ENCODE results near the gene RNF212.

RNF212 gene

DNA sequence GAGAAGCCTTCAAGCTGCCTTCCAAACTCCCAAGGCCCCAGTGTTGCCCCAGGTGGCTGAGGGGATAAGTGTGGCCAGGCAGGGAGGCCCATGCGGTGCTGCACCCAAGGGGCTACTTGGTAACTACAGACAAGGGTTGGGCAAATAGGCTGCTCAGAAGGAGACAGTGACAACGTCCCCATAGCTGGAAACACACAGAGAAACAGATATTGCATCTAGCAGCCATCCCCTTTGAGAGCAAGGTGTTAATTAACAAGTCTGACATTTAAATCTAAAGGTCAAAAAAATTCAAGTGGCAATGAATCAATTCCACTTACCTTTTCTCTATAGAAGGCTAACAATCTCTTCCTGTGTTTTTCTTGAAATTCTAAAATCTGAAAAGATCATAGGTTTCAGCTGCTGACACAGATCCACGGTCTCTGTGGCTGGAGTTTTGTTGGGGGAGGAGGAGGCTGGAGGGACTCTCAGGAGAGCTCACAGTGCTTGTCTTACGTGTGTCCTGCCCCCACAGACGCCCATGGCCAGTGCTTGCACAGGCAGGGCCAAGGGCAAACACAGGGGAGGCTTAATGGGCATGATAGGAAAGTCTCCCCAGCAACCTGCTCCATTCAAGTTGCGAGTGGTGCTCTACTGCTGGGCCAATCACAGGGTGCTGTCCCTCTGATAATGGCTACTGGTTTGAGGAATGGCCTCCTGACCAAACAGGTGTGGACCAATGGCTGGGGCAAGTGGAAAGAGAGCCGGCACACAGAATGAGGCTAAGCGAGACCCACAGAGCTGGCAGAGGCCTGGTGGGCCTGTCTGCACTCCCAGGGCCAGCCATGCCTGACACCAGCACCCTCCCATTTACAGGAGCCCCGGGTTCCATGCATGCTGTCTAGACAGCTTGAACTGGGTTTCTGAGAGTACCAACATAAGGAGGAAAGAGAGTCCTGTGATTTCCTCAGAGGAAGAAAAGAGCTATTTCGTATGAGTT, 22.6 kb downstream of the RNF212 start:
- DNase-seq = no peak

DNA sequence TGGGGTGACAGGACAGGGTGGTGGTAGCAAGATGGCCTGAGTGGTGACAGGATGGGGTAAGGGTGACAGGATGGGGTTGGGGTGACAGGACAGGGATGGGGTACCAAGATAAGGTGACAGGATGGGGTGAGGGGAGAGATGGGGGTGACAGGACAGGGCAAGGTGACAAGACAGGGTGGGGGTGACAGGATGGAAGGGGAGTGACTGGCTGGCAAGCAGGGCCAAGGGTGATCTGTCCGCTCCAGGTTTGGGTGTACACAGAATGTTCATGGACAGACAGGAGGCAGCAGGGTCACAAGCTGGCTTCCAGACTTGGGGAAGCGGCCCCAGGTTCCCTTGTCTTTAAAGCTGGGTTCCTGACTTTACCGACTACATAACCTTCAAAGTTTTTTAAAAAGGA, 23.3 kb downstream of the RNF212 start:
- DNase-seq = no peak

GRCh38 chr4:1087371-1087770, 26.0 kb downstream of the RNF212 start:
- no peak for DNase-seq

DNA sequence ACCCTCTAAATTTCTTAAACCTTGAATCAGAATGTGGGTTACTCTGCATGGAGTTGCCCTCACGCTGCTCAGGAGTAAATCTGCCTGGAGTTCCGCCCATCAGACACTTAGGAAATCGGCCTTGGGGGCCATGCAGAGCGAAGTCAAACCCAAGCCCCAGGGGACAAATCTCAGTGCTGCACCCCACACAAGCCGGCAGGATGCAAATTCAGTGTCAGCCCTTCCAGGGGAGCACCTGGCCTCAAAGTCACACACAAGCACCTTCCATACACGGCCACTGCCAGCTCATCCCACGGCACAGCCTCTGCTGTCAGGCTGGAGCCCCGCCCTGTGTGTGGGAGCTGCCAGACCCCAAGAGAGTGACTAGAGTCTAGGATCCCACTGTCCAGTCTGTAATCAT, 27.4 kb downstream of the RNF212 start:
- no peak for DNase-seq

DNA sequence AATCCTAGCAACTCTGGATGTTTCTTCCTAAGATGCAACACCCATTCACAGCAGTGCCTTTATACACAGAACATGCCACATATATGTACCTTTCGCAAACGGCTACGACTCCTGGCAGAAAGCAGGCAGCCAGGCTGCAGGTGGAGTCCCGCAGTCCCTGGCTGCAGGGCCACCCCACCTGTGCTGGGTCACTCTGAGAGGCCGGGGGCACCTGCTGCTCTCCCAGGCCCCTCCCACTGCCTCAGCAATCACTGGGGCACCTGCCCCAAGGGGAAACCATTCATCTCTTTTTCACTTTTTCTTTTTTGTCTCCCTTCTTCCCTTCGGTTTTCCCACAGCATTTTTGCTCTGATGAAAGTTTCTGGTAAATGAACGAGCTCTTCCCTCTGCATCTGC, 28.0 kb downstream of the RNF212 start:
- DNase-seq = no peak

- DNase-seq = no peak
These were observed 28.5 kb downstream of the RNF212 start for GRCh38 chr4:1084796-1085403.

DNA sequence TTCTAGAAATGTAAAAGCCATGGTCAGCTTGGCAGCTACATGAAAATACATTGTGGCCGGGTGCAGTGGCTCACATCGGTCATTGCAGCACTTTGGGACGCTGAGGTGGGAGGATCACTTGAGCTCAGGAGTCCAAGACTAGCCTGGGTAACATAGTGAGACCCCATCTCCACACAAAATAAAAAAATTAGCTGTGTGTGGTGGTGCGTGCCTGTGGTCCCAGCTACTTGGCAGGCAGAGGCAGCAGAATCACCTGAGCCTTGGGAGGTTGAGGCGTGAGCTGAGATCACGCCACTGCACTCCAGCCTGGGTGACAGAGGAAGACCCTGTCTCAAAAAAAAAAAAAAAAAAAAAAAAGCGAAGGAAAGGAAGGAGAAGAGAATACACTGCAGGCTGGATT, 29.0 kb downstream of the RNF212 start:
- DNase-seq = no peak

- DNase-seq = no peak
These were observed 30.9 kb downstream of the RNF212 start for GRCh38 chr4:1082215-1083182.

GRCh38 chr4:1081689-1082040, 31.7 kb downstream of the RNF212 start:
- DNase-seq = no peak

DNA sequence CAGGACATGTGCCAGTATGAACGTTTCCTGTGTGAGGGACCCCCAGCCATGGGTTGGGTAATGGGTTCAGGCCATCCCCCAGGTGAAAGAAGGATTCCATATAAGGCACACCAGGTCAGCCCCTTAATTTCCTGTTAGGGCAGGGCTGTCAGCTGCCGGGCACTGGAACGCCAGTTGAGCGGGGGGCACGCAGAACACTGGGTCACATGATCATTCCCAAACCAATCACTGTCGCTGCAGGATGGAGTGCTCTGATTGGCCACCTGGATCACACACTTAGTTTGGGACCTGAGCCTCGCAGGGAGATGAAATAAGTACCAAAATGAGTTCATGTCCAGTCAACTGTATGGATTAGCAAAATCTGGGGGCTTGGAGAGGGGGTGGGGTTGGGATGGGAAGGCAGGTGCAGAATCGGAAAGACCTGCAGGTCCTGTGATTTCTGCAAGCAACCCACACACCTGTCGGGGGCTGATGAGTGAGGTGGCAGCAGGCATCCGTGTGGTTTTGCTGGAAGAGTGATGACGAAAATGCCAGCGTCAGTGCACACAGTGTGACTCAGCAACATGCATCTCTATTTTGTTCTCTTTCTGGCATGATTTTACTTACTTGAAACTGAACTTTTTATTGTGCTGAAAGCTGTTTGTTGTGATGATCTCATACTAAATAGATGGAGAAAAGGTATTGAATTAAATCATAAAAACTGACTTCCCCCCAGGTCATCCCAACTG, 32.2 kb downstream of the RNF212 start:
- no peak for DNase-seq

GRCh38 chr4:1080432-1080831, 32.9 kb downstream of the RNF212 start:
- no peak for DNase-seq

GRCh38 chr4:1079711-1080265, 33.6 kb downstream of the RNF212 start:
- DNase-seq = no peak

GRCh38 chr4:1078490-1078889, 34.9 kb downstream of the RNF212 start:
- DNase-seq = no peak

DNA sequence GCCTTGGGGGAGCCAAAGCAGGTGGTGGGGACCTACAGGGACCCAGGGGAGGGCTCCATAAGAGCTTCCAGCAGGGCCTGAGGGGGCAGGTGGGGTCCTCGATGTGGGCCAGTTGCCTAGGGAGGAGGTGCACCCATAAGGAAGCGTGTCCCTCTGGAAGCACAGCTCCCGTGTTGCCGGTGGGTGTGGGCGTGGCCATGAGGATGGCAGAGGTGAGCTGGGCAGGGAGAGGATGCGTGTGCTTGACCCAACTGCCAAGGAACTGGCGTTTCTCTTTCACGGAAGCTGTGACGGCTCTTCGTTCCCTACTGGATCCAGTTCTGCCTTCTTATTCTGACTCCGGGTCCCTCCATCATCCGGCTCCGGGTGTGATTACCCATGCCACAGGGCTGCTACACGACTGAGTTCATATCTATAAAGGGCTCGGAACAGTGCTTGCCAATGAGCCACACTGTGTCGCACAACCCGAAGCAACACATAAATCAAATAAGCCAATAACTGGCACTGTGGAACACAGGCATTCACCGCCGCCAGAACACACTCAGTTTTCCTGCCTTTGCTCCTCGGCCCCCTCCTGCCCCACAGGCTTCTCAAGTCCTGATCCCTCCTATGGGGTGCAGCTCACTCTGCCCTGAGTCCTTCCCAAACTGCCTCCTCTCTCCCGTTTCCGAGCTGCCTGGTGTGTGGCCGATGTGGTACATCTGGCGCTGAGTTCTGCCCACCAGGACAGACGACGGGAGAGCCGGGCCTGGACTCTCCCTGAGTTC, 35.5 kb downstream of the RNF212 start:
- DNase-seq = no peak

GRCh38 chr4:1075809-1076699, 37.3 kb downstream of the RNF212 start:
- no peak for DNase-seq

DNA sequence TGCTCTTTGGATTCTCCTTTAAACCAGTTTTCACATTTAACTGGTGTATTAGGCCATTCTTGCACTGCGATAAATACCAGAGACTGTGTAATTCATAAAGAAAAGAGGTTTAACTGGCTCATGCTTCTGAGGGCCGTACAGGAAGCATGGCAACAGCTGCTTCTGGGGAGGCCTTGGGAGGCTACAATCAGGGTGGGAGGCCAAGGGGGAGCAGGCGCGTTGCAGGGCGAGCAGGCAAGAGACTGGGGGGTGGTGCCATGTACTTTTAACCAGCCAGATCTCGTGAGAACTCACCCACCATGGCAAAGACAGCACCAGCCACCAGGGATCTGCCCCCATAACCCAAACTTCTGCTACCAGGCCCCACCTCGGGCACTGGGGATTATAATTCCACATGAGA, 38.1 kb downstream of the RNF212 start:
- DNase-seq = no peak

GRCh38 chr4:1074077-1074476, 39.3 kb downstream of the RNF212 start:
- DNase-seq = no peak

DNA sequence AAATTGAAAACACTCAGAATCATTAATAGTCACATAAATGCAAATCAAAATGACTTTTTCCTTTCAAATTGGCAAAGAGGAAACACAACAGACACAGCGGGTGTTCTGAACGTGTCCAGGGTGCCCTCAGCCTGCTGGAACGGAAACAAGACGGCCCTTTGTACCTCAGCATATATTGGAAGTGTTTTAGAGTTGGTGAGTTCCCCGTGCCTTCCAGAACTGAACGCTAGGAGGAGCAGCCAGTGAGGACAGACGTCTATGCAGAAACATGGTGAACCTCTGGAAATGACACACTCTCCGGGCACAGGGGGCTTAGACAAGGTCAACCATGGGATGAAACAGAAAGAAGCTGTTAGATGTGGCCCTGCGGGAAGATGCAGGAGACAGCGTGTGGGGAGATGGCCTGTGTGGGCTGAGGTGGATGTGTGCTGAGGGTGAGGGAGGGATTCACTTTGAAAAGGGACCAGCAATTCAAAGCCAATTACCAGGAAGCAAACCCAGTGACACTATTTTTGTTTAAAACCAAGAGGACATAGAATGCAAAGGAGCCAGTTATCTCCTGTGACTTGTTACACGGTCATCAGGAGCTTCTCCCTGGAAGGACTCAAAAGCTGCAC, 40.4 kb downstream of the RNF212 start:
- DNase-seq = no peak

- DNase-seq = no peak
These were observed 44.0 kb downstream of the RNF212 start for GRCh38 chr4:1069394-1069793.

GRCh38 chr4:1065732-1066131, 47.6 kb downstream of the RNF212 start:
- DNase-seq = no peak
